HG02623 (cell line): ENCODE results near the gene ADGRF1.
"Not testable (repeated sequence)": the region's sequence is repeated elsewhere in the genome, so short reads cannot be mapped to it uniquely, and the experiment has no call there.

Experiments
- ATAC-seq: cut with Tn5 transposase; IDR thresholded peaks from one replicate; pipeline ENCODE4 v1.9.1; 2021; ENCODE audit warnings: moderate library complexity; ENCODE audit not compliant: unreplicated experiment

ADGRF1 gene

DNA sequence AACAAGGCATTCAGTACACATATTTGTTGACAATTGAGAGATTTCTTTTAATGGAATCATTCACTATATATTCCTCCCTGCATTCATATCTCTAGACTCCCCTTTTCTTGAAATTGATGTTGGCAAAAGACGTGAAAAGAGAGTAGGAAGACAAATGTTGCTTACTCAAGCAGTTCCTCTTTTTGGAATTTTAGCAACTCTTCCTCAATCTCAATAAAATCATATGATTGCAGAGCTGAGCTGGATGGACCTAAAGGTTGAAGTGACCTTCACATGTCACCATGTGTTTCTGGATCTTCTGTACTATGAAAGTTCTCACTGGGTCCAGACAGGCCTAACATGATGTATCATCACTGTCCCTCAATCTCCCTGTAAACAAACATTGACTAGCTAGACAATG, 18.6 kb downstream of the ADGRF1 start:
- ATAC-seq: no peak

- no peak for ATAC-seq
These were observed 19.9 kb downstream of the ADGRF1 start for GRCh38 chr6:47022191-47022590.

DNA sequence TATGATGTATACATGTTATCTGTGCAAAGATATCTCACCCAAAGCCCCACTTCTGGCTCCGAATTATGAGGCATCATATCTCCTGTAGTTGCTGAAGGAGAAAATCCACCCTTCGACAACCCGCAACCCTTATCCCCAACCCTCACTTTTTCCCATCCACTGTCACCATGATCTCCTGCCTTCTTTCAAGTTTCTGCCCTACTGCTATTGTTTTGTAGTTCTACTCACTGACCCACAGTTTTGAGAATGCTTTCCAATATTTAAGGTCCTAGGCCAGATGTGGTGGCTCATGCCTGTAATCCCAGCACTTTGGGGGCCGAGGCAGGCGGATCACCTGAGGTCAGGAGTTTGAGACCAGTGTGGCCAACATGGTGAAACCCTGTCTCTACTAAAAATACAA, 22.2 kb downstream of the ADGRF1 start:
- ATAC-seq: no peak

GRCh38 chr6:47016909-47017308, 25.2 kb downstream of the ADGRF1 start:
- ATAC-seq: no peak

DNA sequence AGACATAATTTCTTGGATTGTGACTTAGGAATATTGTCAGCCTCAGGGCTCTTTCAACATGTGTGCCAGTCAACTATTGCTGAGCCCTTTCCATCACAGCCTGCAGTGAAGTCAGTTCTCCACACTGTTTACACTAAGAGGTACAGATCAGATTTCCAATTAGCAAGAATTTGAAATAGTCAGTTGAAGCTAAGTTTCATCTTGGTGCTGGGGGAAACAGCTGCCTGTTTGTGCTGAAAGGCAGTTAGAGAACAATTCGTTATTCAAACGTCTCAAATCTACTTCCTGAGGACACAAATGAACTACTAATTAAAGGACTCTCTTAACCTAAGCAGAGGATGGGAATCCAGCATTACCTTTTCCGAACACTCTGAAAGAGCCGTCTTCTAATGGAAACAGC, 25.9 kb downstream of the ADGRF1 start:
- no peak for ATAC-seq

- ATAC-seq: no peak
These were observed 27.7 kb downstream of the ADGRF1 start for GRCh38 chr6:47014401-47014800.

DNA sequence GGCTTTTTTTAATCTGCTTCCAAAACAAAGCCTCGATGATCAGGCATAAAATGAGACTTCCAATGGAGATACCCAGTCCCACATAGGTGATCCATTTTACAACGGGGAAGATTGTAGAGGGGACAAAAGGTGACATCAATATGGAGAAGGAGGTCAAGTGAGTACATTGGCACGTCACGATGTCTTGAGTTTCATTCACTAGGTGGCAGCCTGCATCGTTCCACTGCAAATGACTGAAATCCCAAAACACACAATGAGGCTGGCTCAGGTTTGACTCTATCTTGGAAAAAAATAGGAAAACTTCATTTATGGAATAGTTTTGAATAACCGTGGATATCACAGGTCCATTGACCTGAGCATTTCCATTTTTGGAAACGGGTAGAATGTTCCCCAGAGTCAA, 32.5 kb downstream of the ADGRF1 start:
- no peak for ATAC-seq

- no peak for ATAC-seq
These were observed 33.8 kb downstream of the ADGRF1 start for GRCh38 chr6:47008397-47008763.

DNA sequence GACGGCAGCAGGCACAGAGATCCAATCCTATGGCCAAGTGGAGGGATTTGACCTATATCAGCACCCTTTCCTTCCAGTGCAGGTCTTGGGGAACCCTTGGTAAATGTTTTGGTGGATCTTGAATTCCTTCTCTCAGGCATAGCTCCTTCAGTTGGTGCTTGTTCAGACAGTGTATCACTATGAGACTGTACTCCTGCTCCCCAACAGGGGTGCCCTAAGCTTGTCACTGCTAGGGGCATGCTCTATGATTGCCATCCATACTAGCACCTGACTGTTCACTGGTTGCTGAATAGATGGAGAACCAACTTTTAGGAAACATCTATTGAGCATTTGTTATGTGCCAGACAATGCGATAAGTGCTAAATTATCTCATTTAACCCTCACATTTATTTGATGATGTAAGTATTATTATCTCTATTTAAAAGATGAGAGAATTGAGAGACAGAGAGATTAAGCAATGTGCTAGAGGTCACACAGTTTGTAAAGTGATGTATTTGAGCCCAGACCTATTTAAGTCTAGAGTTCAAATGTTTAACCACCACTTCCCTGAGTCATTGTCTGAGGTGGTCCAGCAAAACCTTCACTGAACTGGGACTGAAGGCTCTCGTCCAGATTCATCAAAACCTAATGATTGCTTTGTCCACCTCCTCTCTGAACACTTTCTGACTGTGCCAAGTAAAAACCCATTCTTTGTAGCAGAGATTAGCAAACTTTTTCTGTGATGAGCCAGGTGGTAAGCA, 34.3 kb downstream of the ADGRF1 start:
- no peak for ATAC-seq

- ATAC-seq: no peak
These were observed 36.6 kb downstream of the ADGRF1 start for GRCh38 chr6:47005486-47005885.

GRCh38 chr6:47004463-47004862, 37.7 kb downstream of the ADGRF1 start:
- ATAC-seq: no peak

- ATAC-seq: no peak
These were observed 41.3 kb downstream of the ADGRF1 start for GRCh38 chr6:47000842-47001241.

DNA sequence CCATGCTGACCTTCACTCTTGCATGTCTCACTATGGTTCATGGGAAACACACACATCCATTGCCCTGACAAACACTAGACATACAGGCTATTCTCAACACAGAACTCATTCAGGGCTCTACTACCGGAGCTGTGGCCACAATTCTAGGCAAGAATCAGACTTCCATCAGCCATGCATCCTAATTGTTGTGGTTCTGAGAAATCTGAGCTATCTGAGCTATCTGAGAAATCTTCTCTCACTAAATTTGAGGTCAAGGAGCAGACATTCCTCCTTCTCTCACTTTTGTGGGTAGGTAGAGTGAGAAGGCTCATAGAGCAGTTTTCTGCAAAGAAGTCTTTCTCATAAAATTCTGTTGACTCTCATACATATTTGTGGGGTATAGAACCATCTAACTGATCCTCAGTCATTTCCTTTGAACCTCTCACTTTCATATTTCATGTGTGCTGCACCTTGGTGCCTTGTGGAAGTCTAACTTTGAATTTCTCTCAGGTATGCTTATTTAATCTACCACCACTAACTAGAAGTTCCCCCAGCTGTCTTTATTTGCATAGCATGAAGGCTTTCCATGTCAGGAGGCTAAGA, 43.6 kb downstream of the ADGRF1 start:
- ATAC-seq: no peak

DNA sequence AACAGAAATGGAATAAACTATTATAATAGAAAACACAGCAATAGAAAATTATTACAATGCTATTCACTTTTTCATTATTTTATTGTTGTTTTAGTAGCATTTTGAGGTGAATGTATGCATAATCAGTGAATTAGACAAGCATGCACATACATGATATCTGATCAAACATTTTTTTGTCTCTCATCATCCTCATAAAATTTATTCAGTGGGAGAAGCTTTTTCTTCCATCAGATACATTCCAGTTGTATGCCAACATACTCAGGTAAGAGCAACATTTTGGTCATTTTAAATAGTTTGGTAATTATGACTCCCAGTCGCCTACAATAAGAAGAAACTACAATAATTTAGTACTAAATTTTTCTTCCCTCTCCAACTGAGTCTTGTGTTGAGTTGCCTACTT, 44.5 kb downstream of the ADGRF1 start:
- no peak for ATAC-seq

DNA sequence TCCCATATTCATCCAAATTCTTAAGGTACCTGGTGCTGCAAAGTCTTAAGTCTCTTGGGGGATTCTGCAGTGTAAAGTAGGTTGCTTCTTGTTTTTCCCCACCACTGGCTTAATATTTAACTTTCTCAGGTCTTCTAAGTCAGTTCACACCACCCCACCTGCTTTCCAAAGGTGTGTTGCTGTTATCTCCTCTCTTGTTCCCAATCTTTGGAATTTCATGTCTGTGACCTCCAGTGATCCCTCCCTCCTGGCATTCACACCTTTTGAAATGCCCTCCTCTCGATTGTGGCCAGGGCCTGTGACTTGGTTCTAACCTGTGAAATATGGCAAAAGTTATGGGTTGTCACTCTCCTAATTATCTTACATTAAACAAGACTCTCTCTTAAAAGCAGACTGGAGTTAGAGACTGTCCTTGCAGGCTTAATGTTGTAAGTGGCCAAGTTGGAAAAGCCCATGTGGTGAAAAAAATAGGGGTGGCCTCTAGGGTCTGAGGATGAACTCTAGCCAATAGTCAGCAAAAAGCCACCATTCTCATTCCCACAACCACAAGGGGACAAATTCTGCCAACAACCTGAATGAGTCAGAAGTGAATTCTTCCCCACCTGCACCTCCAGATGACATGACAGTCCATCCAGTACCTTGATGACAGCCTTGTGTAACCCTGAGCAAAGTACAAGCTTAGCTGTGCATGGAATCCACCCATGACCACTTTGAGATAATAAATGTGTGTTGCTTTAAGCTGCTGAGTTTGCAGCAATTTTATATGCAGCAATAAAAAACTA, 45.1 kb downstream of the ADGRF1 start:
- ATAC-seq: no peak

DNA sequence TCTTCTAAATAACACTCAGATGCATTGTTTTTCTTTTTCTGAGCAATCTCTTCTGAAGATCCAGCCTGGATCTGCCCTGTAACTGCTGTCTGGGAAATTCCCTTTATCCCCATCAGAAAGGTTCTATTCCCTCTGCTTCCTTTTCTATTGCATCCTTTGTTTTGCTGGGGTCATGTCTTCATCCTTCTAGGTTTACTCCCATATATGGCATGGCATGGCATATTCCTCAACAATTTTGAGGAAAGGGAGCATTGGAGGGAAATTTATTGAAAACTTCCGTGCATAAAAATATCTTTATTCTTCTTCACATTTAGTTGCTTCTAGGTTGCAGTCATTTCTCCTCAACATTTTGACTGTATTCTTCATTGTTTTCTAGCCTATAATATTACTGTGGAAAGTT, 47.2 kb downstream of the ADGRF1 start:
- ATAC-seq: no peak

GRCh38 chr6:46993846-46994245, 48.3 kb downstream of the ADGRF1 start:
- no peak for ATAC-seq

DNA sequence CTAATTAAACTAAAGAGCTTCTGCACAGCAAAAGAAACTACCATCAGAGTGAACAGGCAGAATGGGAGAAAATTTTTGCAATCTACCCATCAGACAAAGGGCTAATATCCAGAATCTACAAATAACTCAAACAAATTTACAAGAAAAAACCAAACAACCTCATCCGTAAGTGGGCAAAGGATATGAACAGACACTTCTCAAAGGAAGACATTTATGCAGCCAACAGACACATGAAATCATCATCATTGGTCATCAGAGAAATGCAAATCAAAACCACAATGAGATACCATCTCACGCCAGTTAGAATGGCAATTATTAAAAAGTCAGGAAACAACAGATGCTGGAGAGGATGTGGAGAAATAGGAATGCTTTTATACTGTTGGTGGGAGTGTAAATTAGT, 49.7 kb downstream of the ADGRF1 start:
- ATAC-seq: not testable (repeated sequence)

DNA sequence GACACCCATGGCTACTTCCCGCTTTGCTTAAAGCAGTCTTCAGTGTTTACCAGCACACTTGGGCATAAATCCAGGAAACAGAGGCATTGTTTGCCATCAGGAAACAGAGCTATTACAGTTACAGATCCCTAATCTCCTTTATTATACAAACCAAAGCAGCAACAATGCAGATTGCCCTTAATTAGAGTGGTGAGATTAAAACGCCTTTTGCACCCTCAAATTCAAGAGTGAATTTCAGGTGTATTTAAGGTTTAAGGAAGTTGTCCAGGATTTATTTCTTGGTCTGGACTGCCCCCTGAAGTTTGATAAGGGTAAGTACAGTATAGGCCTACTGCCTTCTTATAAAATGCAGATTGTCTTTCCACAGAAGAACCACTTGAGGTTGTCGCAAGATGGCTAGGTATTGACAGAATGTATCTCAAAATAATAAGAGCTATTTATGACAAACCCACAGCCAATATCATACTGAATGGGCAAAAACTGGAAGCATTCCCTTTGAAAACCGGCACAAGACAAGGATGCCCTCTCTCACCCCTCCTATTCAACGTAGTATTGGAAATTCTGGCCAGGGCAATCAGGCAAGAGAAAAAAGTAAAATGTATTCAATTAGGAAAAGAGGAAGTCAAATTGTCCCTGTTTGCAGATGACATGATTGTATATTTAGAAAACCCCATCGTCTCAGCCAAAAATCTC, 51.2 kb downstream of the ADGRF1 start:
- not testable (repeated sequence) for ATAC-seq

- no peak for ATAC-seq
These were observed 52.0 kb downstream of the ADGRF1 start for GRCh38 chr6:46990031-46990644.

DNA sequence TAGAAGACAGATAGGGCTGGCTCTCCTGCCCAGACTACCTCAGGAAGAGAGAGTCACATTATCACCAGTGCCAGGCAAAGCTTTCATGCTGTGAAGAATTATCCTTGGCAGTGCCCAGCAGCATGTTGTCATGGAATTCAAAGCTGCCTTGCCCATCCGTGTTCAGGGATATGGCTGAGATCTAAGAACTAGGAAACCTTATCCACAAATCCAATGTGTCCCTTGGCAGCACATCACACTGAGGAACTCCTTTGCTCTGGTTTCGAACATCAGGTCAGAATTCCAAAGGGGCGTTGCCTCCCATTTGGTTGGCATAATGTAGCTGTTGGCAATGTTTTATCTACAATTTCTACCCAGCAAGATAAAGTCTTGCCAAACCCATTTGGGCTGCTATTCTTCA, 52.7 kb downstream of the ADGRF1 start:
- ATAC-seq: no peak
